GM12801 (cell line): ENCODE measurements around the gene SYPL1.

Source experiments
- CTCF ChIP-seq: IDR thresholded peaks from one replicate; pipeline ENCODE4 v1.5.1; 2011; ENCODE audit warnings: control low read depth; ENCODE audit not compliant: insufficient read length; ENCODE audit errors: extremely low read depth

SYPL1 gene

GRCh38 chr7:106073701-106074100, 38.4 kb downstream of the SYPL1 start:
- TF ChIP-seq CTCF, result no peak

- TF ChIP-seq CTCF, result no peak
These were observed 39.4 kb downstream of the SYPL1 start for GRCh38 chr7:106072715-106073091.

GRCh38 chr7:106071999-106072714, 40.0 kb downstream of the SYPL1 start:
- TF ChIP-seq CTCF, result no peak

- no peak for TF ChIP-seq CTCF
These were observed 40.6 kb downstream of the SYPL1 start for GRCh38 chr7:106071356-106071998.

- TF ChIP-seq CTCF, result no peak
These were observed 41.4 kb downstream of the SYPL1 start for GRCh38 chr7:106070567-106071254.

GRCh38 chr7:106070201-106070551, 41.9 kb downstream of the SYPL1 start:
- TF ChIP-seq CTCF, result no peak

- TF ChIP-seq CTCF, result no peak
These were observed 42.5 kb downstream of the SYPL1 start for GRCh38 chr7:106069471-106070200.
